ENCODE results near the gene KRTAP10-8.
"Not testable (repeated sequence)": the region's sequence is repeated elsewhere in the genome, so short reads cannot be mapped to it uniquely, and the experiment has no call there.

The KRTAP10-8 gene

GRCh38 chr21:44579056-44579832 is 32.6 kb upstream of the KRTAP10-8 start:
- no peak for DNase-seq (ENCODE audit: low read depth in 2 of 2)

GRCh38 chr21:44579833-44580144 is 32.1 kb upstream of the KRTAP10-8 start:
- DNase-seq (ENCODE audit: low read depth in 2 of 2), result no peak

DNA sequence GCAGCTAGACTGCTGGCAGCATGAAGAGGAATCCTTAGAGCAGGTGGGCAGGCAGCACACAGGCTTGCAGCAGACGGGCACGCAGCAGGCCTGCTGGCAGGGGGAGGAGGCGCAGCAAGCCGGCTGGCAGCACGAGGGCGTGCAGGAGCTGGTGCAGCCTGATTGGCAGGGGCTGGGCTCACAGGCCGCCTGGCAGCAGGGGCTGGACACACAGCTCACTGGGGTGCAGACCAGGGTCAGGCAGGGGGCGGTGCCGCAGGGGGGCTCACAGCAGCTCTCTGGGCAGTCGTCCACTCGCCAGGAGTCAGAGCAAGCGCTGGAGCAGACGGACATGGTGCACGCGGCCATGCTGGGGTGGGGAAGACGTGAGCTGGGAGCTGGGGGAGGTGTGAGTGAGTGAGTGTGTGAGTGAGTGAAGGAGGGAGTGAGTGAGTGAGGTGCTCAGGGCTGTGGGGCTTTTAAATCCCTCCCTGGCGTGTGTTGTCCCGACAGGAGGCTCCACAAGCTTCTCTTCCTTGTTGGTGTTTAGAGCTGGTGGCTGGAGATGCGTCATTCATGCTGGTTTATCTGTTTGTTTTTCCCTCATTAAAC is 31.6 kb upstream of the KRTAP10-8 start, which contains the start of gene KRTAP10-5:
TSS of gene KRTAP10-5 (minus strand) at position 374 of the 591 bp plus-strand sequence. CDS start at position 348, 26 bp downstream.
- not testable (repeated sequence) for DNase-seq (ENCODE audit: low read depth in 2 of 2)

GRCh38 chr21:44581158-44581557 is 30.7 kb upstream of the KRTAP10-8 start:
- no peak for DNase-seq (ENCODE audit: low read depth in 2 of 2)

DNA sequence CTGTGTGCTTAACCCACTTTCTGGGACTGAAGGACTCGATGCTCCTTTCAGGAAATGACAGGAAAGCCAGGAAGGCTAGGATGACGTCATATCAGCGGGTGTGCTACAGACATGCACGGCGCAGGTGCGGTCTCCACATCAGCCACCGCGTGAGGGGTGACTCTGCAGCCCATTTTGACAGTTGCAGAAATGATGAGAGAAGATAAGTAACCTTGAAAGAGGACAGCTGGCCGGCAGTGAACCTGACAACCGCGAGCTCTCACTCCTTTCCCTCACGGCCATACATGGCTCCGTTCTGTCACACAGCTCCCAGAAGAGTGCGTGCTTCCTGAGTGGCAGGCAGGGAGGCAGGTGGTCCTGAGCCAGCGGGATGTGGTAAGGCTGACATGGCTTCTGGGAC is 29.8 kb upstream of the KRTAP10-8 start:
- no peak for DNase-seq (ENCODE audit: low read depth in 2 of 2)

DNA sequence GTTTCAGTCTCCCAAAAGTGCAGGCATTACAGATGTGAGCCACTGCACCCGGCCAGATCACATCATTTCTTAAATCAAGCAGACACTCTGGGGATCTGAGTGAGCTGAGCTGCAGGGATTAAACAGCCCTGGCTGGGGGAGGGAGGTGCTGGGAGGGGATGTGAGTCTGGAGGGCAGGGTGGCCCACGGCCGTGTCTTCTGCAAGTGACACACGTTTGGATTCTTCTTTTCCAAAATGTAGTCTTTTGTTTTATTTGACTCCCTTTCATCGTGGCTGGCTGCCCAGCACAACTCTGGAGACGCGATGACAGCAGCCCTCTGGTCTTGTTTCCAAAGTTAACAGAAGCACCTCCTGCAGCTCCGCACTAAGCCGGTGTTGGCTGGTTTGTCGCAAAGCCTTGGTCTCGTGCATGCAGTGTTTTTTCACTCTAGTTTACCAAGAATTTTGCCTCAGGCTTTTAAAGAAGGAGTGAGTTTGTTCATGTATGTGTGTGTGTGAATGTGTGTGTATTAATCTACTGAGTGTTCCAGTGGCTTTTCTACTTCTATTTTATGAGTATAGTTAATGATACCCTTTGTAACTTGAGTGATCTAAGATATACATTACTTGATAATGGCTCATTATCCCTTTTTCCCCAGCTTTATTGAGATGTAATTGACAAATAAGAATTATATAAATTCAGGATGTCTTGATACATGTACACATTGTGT is 28.6 kb upstream of the KRTAP10-8 start:
- no peak for DNase-seq (ENCODE audit: low read depth in 2 of 2)

DNA sequence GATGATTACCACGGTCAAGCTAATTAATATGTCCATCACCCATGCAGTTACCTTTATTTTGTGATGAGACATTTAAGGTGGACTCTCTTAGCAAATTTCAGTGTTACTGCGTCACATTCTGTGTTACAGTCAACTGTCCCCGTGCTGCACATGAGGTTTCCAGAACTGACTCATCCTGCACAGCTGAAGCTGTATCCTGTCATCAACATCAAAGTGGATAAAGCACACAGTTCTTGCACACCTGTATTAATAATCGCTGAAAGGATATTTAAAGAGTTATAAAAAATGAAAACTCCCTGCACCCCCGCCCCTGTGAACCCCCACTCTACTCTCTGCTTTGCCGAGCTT is 28.1 kb upstream of the KRTAP10-8 start:
- DNase-seq (ENCODE audit: low read depth in 2 of 2), result no peak

DNA sequence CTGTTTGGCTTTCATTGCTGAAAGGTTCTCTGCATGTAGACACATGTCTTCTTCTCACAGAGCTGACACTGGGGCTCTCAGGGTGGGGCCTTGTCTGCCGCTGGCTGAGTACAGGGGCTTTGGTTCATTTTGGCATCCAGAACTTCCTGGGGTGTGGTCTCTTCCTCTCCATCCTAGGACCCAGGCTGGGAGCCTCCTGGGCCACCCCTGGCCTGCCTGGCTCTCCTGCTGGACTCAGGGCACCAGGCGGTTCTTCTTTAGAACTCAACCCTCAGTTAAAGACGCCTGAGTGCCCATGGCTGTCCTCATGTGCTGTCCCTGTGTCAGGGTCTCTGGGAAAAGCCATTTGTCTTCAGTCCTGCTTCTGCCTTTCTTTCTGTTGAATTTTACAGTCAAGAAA is 26.0 kb upstream of the KRTAP10-8 start:
- DNase-seq (ENCODE audit: low read depth in 2 of 2), result no peak

DNA sequence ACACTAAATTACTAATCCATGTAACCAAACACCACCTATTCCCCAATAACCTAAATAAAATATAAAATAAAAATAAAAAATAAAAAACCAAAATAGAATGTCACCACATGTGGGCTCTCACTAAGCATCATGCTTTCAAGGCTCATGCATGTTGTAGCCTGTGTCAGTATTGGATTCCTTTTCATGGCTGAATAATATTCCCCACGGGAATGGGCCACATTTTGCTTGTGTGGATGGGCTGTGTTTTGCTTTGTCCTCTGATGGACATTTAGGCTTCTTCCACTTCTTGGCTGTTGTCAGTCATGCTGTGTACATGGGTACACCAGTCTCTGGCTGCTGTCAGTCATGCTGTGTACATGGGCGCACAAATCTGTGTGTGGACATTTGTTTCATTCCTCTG is 22.8 kb upstream of the KRTAP10-8 start:
- DNase-seq (ENCODE audit: low read depth in 2 of 2), result no peak

DNA sequence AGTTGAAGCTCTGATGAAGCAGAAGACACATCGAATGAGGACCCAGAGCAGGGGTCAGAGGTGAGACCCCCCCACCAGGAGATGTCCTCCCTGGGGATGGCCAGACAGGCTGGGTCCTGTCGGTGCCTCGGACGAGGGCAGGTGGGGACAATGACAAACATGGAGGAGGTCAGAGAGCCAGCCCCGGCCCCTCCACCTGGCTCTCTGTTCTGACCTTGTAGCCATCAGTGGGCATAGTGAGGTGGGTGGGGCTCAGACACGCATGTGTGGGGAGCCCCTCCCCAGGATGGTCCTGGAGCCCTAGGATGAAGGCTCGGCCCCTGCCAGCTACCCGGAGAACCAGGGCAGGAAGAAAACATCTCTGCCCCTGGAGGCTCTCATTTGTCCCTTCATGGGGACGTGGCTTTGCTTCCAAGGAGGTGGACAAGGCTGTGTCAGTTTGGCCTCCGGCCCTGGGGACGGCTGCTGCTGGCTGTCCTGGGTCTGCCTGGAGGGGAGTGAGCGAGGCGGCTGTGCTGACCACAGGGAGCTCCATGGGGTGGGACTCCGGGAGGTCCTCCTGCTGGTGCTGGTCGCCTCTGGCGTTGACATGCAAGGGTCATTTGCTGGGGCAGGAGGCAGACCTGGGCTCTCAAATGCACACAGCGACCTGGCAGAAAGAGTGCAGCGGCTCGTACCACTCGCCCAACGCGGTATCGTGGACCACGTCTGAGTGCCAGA is 22.1 kb upstream of the KRTAP10-8 start:
- DNase-seq (ENCODE audit: low read depth in 2 of 2), result no peak

DNA sequence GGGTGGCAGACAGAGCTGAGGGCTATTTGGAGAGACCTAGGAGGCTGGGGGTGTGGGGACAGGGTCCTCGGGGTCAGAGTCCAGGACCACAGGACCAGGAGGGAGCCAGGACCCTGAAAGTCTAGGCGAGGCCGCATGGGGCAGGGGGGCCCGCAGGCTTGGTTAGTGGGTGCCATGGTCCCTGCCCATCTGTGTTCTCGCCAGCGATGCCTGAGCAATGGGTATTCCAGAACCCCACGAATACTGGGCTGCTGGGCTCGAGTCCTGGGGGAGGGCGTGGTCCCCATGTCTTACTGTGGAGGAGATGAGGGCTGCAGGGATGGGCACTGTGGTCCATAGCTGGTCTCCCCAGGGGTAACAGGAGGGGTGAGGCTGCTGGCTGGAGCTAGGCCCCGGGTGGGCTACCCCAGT is 21.6 kb upstream of the KRTAP10-8 start:
- no peak for DNase-seq (ENCODE audit: low read depth in 2 of 2)

- DNase-seq (ENCODE audit: low read depth in 2 of 2), result not testable (repeated sequence)
Measured at GRCh38 chr21:44590897-44591800, 20.7 kb upstream of the KRTAP10-8 start.

DNA sequence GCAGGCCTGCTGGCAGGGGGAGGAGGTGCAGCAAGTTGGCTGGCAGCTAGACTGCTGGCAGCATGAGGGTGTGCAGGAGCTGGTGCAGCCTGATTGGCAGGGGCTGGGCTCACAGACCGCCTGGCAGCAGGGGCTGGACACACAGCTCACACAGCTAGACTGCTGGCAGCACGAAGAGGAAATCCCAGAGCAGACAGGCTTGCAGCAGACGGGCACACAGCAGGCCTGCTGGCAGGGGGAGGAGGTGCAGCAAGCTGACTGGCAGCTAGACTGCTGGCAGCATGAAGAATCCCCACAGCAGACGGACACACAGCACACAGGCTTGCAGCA is 20.1 kb upstream of the KRTAP10-8 start:
- not testable (repeated sequence) for DNase-seq (ENCODE audit: low read depth in 2 of 2)

DNA sequence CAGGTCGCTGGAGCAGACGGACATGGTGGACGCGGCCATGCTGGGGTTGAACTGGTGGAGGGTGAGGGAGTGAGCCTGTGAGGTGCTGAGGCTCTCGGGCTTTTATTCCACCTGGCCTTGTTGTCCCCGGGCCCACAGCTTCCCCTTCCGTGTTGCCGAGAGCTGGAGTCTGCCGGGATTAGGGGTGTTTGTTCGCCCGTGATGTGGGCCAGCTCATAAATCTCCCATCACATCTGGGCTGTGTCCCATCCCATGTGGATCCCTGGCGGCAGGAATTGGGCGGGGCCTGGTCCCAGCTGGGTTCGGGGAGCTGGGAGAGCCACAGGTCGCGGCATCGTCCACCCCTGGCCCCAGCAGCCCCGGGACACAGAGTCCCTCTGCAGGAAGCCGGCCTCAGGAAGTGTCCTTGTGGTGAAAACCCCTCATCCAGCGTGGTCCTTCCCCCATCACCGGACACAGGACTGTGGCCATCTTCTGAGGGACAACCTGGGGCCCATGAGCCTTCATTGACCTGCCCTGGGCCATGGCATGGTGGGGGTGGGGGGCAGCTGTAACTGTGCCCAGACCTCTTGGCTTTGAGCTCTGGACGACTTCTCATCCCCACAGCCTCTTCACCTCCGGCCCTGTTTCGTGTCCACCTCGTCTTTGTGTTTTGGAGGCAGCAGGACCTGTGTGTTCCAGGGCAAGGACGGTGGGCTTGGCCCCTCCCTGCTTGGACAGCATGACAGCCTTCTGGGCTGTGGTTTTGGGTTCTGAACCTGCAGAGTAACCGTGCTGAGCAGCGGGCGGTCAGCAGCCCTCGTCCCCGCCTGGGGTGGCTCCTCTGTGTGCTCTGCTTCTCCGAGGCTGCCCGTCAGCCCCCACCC is 19.2 kb upstream of the KRTAP10-8 start, which contains the start of gene KRTAP10-6:
TSS of gene KRTAP10-6 (minus strand) at position 60 of the 866 bp plus-strand sequence. CDS start at position 39, 21 bp downstream.
- DNase-seq (ENCODE audit: low read depth in 2 of 2), result no peak

DNA sequence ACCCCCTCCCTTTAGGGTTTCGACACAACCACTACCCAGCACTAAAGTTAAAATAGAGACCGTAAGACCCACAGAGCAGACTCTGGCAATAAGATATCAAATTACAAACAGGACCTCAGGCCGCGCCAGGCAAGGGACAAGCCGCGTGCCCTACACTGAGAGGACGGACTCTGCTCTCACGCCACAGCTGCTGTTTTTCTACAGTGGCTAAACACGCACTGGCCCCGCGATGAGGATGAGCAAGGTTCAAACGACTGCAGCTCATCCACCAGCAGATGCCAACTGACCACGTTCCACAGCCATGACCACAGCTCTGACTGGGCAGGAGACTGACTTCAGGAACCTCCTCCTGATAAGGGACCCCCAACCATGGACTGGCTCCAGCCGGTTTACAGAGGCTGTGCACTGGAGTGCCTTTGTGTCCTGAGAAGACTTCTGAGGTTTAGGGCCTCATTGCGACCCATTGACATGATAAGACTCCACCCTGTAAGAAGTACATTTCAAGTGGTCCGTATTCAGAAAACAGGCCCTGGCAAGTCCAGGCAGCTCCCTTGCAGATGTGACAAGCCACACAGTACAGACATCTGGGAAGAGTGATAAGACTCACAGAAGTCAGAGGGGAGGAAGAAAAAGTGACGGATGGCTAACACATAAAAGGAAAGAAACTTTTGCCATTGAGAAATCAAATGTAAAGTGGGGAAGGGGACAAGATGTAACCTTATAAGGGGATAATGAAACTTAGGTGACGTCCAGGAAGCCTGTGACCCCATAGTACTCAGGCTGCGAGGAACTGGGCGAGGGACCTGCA is 18.1 kb upstream of the KRTAP10-8 start:
- no peak for DNase-seq (ENCODE audit: low read depth in 2 of 2)

DNA sequence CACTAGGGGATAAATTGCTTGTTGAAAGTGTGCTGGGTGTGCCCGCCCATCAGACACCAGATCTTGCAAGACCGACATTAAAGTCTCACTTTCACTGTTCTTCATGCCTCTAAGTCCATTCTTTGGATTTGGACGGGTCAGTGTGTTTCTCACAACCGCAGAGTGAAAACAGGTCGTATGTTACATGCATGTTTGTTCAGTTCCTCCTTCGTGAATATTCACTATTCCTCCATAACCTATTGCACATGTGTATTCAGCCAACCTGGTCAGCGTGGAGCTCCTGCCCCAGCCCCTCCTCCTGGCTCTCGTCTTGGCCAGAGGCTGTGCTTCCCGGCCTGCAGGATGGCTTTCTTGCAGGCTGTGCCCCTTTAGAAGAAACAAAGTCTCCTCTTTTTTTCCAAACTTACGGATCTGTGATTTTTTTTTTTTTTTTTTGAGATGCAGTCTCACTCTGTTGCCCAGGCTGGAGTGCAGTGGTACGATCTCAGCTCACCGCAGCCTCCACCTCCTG is 17.4 kb upstream of the KRTAP10-8 start:
- no peak for DNase-seq (ENCODE audit: low read depth in 2 of 2)

DNA sequence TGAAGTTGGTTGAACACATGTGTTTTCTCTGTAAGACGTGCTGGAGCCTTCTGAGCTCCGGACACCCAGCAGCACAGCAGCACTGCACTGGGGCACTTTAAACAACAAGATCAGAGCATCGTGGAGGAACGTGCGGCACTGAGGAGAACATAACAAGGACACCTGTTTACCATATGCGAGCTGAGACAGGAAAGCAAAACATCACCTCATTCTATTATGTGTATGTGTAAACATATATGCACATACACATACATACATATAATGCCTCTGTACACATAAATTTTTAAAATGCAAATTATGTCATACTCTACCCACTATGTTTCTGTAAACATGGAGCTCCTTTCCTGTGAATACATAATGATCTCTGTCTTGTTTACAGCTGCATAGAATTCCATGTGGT is 16.4 kb upstream of the KRTAP10-8 start:
- no peak for DNase-seq (ENCODE audit: low read depth in 2 of 2)

DNA sequence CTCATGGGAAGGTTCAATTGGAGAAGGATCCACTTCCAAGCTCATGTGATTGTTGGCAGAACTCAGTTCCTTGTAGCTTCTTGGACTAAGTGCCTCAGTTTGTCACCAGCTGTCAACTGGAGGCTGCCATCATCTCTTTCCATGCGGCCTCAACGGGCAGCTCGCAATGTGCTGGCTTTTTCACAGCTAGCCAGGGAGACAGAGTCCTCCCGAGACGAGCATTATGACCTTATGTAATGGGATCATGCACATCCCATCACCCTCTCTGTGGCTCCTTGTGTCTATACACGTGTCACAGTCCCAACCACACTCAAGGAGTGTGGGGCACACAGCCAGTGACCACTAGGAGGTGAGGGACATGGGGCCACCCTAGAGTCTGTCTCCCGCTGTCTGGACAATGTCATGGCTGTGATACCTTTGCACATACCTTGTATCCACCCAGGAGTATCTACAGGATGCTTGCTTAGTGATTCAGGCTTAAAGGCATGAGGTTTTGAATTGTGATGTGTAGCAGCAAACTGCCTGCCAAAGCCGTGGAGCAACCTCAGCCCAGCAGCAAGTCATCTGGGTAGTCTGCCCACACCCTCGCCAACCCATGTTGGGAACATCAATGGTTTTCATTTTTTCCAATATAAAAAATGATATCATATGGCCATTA is 15.7 kb upstream of the KRTAP10-8 start:
- DNase-seq (ENCODE audit: low read depth in 2 of 2), result no peak

- no peak for DNase-seq (ENCODE audit: low read depth in 2 of 2)
Measured at GRCh38 chr21:44598061-44598460, 13.8 kb upstream of the KRTAP10-8 start.

All from fibroblast of skin of left quadriceps (primary cell).